ELR (cell line): Measurements from ENCODE around the gene GLI1.
"Not testable (repeated sequence)": the region's sequence is repeated elsewhere in the genome, so short reads cannot be mapped to it uniquely, and the experiment has no call there.

Source experiments
- DNase-seq: peaks from one replicate; pipeline ENCODE4 v3.0.0-alpha.2; 2015; ENCODE audit warnings: low read depth

GLI1 gene

GRCh38 chr12:57459750-57460467 is at the start of gene GLI1:
GLI1 (plus strand) TSS chr12:57459785; CDS start chr12:57463692, 3,907 bp downstream.
- DNase-seq: peak; percentile 29

- DNase-seq: no peak
These were observed 49.1 kb upstream of the GLI1 start for GRCh38 chr12:57410534-57410933.

GRCh38 chr12:57414160-57414559 is 45.4 kb upstream of the GLI1 start:
- DNase-seq: not testable (repeated sequence)

- no peak for DNase-seq
These were observed 44.5 kb upstream of the GLI1 start for GRCh38 chr12:57415088-57415487.

- DNase-seq: peak; percentile 65
These were observed 43.3 kb upstream of the GLI1 start for GRCh38 chr12:57416039-57416996.

- DNase-seq: no peak
These were observed 41.3 kb upstream of the GLI1 start for GRCh38 chr12:57418255-57418654.

GRCh38 chr12:57419495-57419894 is 40.1 kb upstream of the GLI1 start:
- DNase-seq: no peak

GRCh38 chr12:57420482-57420881 is 39.1 kb upstream of the GLI1 start:
- DNase-seq: no peak

GRCh38 chr12:57426948-57427347 is 32.6 kb upstream of the GLI1 start:
- DNase-seq: not testable (repeated sequence)

GRCh38 chr12:57428965-57429364 is 30.6 kb upstream of the GLI1 start:
- DNase-seq: no peak

GRCh38 chr12:57429473-57430111 is 30.0 kb upstream of the GLI1 start:
- peak; percentile 32 for DNase-seq

- no peak for DNase-seq
These were observed 29.3 kb upstream of the GLI1 start for GRCh38 chr12:57430112-57430930.

- DNase-seq: peak; percentile 98
These were observed 28.5 kb upstream of the GLI1 start, which contains the start of gene R3HDM2 for GRCh38 chr12:57430931-57431566. R3HDM2 (minus strand) TSS chr12:57431043; CDS start chr12:57310428, 120,615 bp downstream.

GRCh38 chr12:57431654-57432188 is 27.9 kb upstream of the GLI1 start:
- DNase-seq: no peak

- no peak for DNase-seq
These were observed 26.2 kb upstream of the GLI1 start for GRCh38 chr12:57433370-57433769.

GRCh38 chr12:57434517-57435223 is 24.9 kb upstream of the GLI1 start, which contains the start of gene INHBC:
INHBC (plus strand) TSS chr12:57434784; CDS start chr12:57434887, 103 bp downstream.
- no peak for DNase-seq

- no peak for DNase-seq
These were observed 24.3 kb upstream of the GLI1 start for GRCh38 chr12:57435293-57435692.

- no peak for DNase-seq
These were observed 21.2 kb upstream of the GLI1 start for GRCh38 chr12:57438400-57438799.

- DNase-seq: no peak
These were observed 19.8 kb upstream of the GLI1 start for GRCh38 chr12:57439762-57440266.

GRCh38 chr12:57441393-57441792 is 18.2 kb upstream of the GLI1 start:
- DNase-seq: not testable (repeated sequence)
